HG02885 (cell line): ENCODE data around the gene SRRM4.
"Not testable (repeated sequence)": the region's sequence is repeated elsewhere in the genome, so short reads cannot be mapped to it uniquely, and the experiment has no call there.

Source experiments
- ATAC-seq: cut with Tn5 transposase; IDR thresholded peaks from one replicate; pipeline ENCODE4 v1.9.1; 2021; ENCODE audit warnings: mild to moderate bottlenecking; ENCODE audit not compliant: unreplicated experiment, poor library complexity

SRRM4 gene

GRCh38 chr12:119006746-119007145 lies 25.4 kb downstream of the SRRM4 start:
- no peak for ATAC-seq

DNA sequence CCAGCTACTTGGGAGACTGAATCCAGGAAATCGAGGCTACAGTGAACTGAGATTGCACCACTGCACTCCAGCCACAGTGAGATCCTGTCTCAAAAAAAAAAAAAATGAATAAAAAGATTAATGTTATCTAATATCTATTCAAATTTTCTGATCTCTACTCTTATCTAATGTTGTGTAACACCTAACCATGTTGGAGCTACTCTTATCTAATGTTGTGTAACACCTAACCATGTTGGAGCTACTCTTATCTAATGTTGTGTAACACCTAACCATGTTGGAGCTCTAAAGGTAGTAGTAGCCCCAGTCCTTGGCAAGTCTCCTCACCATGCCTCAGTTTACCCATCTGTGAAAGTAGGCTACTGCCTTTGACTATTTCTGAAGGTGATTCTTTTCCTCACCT lies 26.9 kb downstream of the SRRM4 start:
- not testable (repeated sequence) for ATAC-seq

DNA sequence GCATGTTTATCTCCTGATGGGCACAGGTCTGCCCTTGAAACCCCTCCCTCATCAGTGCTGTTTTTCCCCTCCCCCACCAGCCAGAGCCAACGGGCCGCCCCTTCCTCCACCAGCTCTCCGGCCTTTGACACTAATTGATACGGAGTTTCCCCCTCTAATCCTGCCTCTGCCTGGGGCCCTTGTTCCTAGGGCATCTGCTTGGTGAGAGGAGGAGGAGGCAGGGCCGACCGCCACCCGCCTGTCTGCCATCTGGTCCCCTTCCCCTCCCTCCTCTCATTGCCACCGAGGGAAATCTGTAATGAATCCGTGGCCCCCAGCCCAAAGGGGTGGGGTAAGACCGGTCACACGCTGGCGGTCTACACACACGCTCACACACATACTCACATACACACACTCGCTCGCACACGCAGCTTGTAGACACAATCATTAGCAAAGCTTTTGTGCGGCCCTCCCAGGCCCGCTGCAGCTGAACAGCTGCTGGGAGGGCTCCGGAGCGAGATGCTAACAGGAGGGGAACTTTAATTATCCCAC lies 27.4 kb downstream of the SRRM4 start:
- no peak for ATAC-seq

DNA sequence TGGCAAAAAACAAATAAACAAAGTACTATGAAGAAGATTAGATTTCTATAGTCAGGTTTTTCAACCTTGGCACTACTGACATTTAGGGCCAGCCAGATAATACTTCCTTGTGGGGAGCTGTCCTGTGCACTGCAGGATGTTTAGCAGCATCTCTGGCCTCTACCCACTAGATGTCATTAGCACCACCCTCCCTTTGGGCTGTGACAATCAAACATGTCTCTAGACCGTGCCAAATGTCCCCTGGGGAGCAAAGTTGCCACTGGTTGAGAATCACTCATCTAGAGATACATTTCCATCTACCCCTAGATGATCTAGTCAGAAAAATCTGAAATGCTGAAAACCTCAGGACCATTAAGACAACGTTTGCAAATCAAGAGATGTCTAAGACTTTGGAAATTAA lies 29.9 kb downstream of the SRRM4 start:
- ATAC-seq: no peak

DNA sequence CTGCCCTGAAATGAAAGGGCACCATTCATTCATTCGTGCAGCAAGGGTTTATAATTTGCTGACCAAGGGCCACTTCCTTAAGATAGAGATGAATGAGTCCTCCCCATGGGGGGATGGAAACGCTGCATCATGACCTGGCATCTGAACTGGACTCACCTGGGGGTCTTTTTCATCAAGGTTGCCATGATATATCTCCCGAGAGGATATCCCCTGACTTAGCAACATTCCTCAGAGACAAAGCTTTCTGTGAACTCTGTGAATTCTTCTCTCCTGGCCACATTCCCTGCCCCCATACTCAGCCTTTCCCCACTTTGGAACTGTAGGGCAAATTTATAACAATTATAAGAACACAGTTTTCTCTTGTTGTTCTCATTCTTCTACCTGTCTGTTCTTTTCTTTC lies 30.8 kb downstream of the SRRM4 start:
- ATAC-seq: no peak

DNA sequence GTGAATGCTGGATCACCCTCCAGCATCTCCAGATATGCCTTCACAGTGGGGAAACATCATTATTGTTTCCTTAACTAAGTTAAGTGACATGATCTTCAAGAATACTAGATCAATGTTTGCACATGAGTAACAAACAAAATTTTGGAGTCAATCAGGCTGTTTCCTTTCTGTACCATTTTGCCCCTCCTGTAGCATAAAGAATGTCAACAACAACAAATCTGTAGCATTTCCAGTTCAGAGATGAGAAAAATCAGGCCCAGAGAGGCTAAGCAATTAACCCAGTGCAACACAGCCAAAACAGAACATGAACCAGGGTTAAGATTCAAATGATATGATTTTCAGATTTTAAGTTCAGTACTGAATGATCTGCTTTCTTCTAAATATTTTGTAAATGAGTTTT lies 31.7 kb downstream of the SRRM4 start:
- no peak for ATAC-seq

DNA sequence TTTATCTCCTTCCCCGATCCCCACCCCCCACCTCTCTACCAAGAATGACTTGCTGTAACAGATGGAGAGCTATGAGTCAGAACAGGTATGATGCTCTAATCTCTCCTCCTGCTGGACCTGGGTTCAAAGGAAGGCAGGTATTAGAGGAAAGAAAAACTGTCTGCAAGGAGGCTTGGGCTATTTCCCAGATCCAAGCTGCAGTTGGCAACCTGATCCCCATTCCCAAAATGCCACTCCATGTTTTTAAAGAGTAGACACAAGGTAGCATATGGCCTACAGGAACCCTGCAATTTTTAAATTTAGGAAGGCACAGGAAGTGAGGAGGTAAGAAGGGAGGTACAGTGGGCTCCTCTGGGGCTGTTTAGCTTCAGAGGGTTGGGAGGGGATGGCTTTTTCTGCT lies 33.0 kb downstream of the SRRM4 start:
- ATAC-seq: no peak

DNA sequence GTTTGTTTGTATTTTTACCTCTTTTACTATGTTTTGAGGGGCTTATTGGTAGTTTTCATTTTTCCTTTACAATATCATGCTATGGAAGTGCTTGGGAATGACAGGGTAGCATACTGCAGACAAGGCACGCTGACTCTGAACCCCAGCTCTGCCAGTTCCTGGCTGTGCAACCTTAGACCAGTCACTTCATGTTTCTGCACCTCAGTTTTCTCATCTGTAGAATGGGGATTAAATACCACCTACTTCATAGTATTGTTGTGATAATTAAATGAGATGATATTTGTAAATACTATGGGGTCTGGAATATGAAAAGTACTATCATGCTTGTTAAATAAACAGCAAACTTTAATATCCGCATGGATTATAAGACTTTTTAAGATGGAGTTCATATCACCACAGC lies 35.4 kb downstream of the SRRM4 start:
- no peak for ATAC-seq

DNA sequence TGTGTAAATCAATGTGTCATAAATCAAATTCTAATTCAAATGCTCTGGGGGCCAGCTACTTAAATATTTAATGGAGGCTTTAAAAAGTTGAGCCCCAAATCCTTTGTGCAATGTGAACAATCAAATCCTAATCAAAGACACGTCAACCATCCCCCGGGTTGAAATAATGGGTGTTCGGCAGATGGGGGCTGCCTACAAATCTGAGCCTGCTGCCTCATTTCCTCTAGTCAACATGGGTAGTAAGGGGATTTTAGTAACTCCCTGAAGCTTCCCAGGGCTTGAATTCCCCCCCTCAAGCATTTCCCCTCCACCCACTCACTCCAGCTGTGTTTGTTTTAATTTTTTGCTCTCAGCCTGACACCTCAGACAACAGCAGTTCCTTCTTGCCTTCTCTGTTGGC lies 37.8 kb downstream of the SRRM4 start:
- no peak for ATAC-seq

DNA sequence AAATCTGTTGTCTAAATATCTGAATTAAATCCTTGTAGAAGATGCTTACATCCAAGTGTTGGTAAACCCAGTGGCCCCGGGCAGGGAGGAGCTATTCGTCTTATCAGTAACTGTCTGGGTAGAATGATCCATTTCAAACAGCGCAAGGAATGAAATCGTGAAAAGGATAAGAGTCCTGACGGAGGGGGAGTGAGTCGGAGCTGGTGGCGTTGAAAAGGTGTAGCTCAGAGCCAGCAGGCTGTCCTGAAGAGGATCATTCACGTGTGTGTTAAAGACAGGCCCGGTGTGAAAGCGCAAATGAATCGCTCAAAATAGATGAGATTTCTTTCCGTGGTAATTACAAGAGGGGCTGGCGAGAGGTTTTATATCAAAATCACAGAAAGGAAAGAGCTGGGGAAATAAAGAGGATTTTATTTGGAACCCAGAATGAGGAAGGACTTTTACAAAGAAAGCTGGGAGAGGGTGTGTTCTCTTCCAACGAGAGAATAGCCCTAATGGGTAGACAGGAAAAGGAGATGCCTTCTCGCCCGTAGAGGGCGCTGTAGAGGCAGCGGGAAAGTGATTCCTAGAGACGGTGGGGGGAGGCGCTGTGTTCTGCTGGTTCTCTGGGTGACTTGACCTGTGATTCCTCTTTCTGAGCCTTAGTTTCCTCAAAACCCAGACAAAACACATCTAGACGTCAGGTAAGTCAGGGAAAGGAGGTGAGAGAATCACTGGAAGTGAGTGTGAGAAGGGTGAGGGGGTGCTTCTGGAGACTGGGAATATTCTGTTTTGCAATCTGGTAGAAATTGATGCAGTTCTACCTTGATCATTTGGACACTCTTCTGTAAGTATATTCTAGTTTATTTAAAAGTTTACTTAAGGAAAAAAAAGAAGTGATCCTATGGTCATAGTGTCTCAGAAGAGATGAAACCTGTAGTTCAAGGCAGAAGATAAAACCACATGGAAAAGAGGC lies 39.3 kb downstream of the SRRM4 start:
- ATAC-seq: no peak

DNA sequence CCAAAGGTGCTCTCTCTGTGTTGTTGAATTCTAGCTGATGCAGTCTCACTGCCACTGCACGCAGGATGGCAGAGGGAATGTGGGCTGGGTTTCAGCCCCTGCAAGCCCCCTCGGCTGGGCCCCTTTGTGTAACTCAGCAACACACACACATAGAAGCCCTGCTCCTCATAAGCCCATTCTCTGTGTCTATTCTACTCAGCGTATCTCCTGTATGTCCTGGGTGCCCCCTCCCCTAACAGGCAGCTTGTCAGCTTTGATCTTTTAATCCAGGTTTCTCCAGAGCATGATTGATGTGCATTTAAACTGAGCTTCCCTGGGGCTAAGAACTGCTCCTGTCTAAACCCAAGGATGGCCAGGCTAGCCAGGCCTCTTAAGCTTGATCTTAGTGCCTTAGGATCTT lies 43.0 kb downstream of the SRRM4 start:
- no peak for ATAC-seq

- no peak for ATAC-seq
Observed at GRCh38 chr12:119025786-119026185, 44.4 kb downstream of the SRRM4 start.

- ATAC-seq: not testable (repeated sequence)
Observed at GRCh38 chr12:119033332-119033731, 52.0 kb downstream of the SRRM4 start.

DNA sequence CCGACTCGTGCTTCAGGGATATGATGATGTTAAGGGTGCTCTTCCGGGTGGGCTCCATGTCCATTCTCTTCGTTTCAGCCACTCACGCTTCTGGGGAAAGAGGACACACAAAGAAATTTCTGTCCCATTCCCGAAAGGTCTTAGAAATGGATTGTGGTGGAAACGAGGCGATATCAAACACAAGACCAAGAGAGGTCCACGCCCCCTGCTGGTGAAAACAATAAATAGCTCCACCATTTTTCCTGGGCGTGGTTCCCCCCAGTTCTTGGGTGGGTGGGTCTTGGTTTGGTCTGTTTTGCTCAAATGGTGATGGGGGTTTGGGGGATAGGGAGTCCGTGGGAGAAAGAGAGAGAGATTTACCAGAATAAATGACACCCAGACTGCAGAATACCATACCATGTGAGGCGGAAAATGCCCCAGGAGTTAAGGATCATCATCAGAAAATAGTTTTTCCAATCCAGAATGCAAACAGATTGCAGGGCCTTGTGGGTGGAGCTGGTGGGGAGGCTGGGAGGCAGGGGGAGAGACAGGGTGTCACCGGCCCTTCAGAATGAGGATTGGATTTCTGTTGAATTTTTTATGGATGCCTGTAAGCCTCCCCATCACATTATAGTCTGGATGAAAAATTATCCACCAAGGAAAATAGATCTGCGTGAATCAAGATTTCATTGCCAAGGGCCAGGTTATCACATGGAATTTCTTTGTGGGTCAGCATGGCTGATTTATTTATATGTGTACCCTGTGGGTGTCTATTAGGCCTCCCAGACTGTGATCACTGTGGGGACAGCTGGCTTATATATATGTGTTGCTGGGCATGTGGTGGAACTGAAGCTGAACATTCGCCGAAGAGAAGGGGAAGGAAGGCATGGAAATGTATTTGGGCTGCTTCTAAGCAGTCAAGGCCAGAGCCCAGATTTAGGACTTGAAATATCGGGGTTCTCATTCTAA lies 55.8 kb downstream of the SRRM4 start:
- no peak for ATAC-seq

DNA sequence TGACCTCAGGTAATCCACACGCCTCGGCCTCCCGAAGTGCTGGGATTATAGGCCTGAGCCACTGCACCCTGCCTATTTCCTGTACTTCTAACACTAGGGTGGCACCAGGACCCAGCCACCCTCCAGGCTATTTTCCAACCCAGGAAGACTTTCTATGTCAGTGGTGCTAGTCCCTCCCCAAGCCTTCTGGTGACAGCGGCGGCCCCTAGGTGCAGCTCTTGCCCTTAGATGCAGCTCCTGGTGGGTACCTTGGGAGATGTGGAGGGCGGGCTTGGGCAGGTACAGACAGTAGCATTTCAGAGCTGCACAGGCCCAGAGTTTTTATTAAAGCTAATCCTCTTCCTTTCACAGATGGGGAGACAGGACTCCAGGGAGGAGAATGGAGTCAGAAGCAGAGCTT lies 62.8 kb downstream of the SRRM4 start:
- ATAC-seq: no peak

DNA sequence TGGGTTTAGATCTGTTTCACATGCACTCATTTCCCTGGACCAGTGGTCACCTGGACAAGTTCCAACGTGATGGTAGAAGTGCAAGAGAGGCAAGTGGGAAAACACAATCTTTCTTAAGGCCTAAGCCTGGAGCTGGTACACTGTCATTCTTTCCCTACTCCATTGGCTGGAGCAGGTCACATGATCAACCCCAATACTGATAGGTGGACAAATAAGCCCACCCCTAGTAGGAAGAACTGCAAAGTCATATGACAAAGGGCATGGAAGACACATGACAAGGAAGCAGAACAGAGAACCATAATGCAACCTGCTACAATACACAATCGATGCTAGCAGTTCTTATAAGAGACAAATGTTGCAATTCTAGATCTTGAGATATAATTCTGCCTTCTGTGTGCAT lies 66.3 kb downstream of the SRRM4 start:
- ATAC-seq: no peak

DNA sequence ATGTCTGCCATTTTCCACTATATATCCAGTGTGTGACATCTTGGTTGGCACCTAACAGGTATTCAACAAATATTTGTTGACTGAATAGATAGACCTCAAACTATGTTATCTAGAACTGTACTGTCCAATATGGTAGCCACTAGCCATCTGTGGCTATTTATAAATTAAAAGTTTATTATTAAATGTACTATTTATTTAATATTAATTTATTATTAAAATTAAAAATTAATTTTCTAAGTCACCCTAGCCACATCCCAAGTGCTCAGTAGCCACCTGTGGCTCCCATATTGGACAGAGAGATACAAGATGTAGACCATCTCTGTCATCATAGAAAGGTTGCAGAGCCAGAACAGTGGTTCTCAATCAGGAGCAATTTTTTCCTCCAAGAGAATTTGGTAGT lies 69.3 kb downstream of the SRRM4 start:
- ATAC-seq: no peak

DNA sequence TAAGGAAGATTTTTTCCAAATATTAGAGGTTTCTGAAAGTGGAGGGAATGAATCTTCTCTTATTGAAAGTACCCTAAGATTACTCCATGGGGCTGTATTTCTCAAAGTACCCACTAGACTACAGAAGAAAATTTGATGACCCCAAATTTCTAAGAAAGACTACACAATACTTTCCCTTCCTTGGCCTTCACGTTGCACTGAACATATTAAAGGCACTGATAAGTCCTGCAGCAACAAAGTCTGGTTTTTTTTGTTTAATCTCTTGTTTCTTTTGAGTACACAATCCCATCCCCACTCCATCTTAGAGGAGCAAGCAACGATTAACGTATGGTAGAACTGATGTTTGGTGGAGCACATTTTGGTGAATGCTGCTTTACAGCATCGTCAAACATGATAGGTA lies 70.1 kb downstream of the SRRM4 start:
- ATAC-seq: no peak

- ATAC-seq: no peak
Observed at GRCh38 chr12:119052001-119052400, 70.7 kb downstream of the SRRM4 start.

DNA sequence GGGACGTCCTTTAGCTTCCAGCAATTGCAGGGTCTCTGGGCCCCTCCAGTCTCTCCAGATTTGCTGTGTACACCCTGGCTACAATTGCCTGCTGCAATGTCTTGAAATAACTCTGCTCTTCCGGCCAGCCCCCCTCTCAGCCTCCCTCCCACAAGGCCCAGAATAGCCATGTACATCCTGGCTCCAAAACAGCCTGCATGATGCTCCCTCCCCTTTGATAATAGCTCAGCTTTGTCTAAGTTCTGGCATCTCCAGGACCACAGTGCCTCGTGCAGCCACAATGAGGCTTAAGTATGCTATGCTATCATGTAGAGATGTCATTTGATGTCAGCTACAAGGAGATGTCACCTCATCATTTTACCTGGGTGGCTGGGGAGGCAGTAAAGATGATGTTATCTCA lies 74.6 kb downstream of the SRRM4 start:
- ATAC-seq: no peak
